GM12865 (cell line): Measurements from ENCODE around the gene ERBB3.

Experiments used
- DNase-seq: peaks from one replicate; pipeline ENCODE4 v3.0.0; 2010; ENCODE audit warnings: low read depth
- H3K4me3 ChIP-seq: 2 replicates; pipeline ENCODE4 v1.5.1; 2011; ENCODE audit warnings: mild to moderate bottlenecking, low read depth, low read length, control low read depth
- TF ChIP-seq, protein P1 (sequence below): IDR thresholded peaks from 2 replicates; pipeline ENCODE4 v1.5.1; 2011; ENCODE audit warnings: low read length, control low read depth, low read depth, inconsistent platforms; ENCODE audit not compliant: insufficient read depth; ENCODE audit errors: missing control alignments

Gene ERBB3

DNA sequence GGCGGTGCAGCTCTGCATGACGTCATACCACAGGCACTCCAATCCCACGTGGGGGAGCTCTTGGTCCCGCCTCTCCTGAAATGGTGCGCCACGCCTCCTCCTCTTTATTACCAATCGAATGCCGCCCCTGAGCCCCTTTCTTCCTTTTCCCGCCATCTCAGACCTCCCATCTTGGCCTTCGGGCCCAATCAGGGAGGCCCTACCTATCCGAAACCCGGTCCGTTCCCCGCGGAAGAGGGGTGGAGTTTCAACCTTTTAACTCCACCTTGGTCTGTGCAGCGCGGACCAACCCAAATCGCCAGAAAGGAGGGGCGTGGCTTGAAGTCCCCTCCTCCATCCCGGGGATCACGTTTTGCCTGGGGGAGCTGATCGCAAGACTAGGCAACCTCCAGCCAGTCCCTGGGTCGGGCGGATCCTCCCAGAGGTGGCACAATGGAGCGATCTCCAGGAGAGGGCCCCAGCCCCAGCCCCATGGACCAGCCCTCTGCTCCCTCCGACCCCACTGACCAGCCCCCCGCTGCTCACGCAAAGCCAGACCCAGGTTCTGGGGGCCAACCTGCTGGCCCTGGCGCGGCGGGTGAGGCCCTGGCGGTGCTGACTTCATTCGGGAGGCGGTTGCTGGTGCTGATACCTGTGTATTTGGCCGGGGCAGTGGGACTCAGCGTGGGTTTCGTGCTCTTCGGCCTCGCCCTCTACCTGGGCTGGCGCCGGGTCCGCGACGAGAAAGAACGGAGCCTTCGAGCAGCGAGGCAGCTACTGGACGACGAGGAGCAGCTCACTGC lies 48.1 kb downstream of the ERBB3 start, which contains the start of gene ESYT1:
ESYT1 (plus strand) TSS at position 380 of the 782 bp plus-strand sequence; CDS start at position 433, 53 bp downstream.
- DNase-seq = peak; percentile 100

DNA sequence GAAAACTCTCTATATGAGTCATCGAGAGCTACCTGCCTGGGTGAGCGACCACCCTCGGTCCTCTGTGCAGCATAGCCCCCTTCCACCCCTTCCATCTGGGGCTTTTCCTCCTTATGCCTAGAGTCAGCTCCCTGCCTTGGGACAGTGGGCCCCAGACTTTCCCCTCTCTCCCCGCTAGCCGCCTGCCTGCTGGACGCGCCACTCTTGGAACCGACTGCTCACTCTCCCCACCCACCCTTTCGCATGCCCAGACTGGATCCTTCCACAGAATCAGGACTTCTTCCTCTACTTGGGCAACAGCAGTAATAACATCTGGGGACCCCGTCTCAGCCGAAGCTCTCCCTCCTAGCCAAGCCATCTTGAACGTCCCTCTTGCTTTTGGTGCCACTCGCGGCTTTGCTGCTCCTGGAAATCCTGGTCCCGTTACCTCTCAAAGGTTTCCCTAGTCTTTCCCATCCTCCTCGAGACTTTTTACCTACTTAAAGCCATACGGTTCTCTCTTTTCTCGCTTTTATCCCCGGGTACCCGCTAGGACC lies 48.8 kb downstream of the ERBB3 start:
- DNase-seq = peak; percentile 24
- peak overlapping the region; percentile 92 for H3K4me3 ChIP-seq
- TF ChIP-seq, protein P1, sequence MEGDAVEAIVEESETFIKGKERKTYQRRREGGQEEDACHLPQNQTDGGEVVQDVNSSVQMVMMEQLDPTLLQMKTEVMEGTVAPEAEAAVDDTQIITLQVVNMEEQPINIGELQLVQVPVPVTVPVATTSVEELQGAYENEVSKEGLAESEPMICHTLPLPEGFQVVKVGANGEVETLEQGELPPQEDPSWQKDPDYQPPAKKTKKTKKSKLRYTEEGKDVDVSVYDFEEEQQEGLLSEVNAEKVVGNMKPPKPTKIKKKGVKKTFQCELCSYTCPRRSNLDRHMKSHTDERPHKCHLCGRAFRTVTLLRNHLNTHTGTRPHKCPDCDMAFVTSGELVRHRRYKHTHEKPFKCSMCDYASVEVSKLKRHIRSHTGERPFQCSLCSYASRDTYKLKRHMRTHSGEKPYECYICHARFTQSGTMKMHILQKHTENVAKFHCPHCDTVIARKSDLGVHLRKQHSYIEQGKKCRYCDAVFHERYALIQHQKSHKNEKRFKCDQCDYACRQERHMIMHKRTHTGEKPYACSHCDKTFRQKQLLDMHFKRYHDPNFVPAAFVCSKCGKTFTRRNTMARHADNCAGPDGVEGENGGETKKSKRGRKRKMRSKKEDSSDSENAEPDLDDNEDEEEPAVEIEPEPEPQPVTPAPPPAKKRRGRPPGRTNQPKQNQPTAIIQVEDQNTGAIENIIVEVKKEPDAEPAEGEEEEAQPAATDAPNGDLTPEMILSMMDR = no peak

More for the DNA sequence above, 48.1 kb downstream of the ERBB3 start, which contains the start of gene ESYT1:
- TF ChIP-seq, protein P1 = no peak
- peak within 1 kb of the TSS; percentile 92 for H3K4me3 ChIP-seq

DNA sequence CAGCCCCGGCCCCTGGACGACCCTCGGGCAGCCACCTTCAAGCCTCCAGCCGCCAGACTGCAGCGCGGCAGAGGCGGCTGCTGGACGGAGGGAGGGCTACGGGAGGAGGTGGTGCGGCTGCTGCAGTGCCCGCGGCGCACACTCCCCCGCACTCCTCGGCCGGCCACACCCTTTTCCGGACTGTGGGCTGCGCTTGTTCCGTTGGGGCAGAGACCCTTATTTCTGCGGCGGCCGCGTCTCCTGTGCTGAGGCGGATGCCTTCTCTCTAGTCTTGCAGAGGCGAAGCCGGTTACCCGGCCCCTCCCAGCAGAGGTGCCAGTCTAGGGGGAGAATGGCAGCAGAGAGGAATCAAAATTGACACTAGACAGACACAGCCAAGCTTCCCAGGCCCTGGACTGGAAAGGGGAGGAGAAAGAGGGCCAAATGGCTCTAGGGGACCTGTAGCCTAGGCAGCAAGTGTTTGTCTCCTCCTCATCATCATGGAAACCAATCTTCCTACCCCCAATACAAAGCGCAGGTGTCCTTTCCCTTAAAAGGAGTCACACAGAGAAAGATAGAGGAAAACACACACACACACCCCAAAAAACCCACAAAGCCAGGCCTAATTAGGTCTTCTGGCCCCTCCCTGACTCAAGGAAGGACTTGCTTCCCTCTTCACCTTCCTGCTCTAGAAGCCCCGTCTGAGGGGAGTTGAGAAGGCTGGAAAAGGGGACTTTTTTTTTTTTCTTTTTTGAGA lies 49.4 kb downstream of the ERBB3 start:
- peak overlapping the region; percentile 92 for H3K4me3 ChIP-seq
- DNase-seq = peak; percentile 81
- TF ChIP-seq, protein P1 = no peak

DNA sequence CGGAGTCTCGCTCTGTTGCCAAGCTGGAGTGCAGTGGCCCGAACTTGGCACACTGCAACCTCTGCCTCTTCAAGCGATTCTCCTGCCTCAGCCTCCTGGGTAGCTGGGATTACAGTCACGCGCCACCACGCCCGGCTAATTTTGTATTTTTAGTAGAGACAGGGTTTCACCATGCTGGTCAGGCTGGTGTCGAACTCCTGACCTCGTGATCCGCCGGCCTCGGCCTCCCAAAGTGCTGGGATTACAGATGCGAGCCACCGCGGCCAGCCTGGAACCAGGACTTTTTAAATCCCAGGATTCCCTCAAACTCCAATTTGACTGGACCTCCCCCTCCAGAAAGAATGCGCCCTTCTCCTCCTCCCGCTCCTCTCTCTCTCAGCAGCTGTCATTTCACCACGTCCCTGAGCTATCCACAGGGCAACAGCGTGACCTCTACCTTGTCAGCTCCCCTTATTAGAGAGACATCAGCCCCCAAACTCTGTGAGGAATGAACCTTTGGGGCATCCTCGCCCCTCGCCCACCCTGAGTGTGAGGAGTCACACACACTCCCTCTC lies 50.1 kb downstream of the ERBB3 start:
- peak overlapping the region; percentile 92; the same call in 1 of the 2 replicates for H3K4me3 ChIP-seq
- TF ChIP-seq, protein P1 = no peak
- no peak for DNase-seq

DNA sequence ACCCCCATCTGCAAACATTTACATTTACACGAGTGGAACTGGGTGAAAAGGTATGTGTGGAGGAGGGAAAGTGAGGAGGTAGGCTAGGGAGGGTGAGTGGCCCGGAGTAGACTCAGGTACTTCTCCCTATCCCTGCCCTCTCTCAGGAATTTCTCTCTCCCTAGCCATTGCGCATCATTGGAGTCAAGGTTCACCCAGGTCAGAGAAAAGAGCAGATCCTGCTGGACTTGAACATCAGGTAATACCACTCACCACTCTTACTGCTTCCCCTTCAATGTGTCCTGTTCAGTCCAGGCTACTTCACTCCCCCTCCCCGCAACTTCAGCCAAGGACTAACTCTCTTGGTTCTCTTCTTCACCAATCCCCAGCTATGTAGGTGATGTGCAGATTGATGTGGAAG lies 50.9 kb downstream of the ERBB3 start:
- no peak for DNase-seq
- TF ChIP-seq, protein P1 = no peak

DNA sequence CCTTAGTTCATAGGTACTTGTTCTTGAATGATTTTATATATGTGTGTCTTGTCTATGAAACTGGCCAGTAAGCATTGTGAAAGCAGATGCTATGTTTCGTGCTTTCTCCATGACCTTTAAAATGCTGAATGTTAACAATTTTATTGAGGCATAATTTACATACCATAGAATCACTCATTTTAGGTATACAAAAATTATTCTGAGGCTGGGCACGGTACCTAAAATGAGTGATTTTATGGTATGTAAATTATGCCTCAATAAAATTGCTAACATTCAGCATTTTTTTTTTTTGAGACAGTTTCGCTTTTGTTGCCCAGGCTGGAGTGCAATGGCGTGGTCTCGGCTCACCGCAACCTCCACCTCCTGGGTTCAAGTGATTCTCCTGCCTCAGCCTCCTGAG lies 54.9 kb downstream of the ERBB3 start:
- DNase-seq = no peak
- TF ChIP-seq, protein P1 = no peak
- no peak overlapping the region for H3K4me3 ChIP-seq

More for the DNA sequence above, 50.9 kb downstream of the ERBB3 start:
- H3K4me3 ChIP-seq = no peak overlapping the region
